ENCODE data around the gene ST7. TPM values are rescaled to one million over a fixed set of nuclear protein-coding genes. Genes with fewer than 3 reads are reported as not detected.

The ST7 gene
- total RNA-seq, 1 experiment from 2014 or later, result 38.2 TPM

GRCh38 chr7:117146059-117146458, 192.8 kb downstream of the ST7 start:
- Mint-ChIP-seq H3K4me3 (ENCODE audit: unreplicated experiment) (no peak overlapping the region), H3K4me1 (ENCODE audit: low read depth, unreplicated experiment) (peaks cover 18% of the 10 kb centered on the region), H3K27me3 (ENCODE audit: insufficient read depth, unreplicated experiment) (no peaks in the 10 kb centered on the region), H3K27ac (ENCODE audit: unreplicated experiment) (no peak overlapping the region), H3K9me3 (ENCODE audit: unreplicated experiment) (no peaks in the 10 kb centered on the region), H3K36me3 (ENCODE audit: insufficient read depth, unreplicated experiment) (peaks cover 17% of the 10 kb centered on the region)
- TF ChIP-seq CTCF (IDR thresholded peaks at IDR 0.05; ENCODE audit: insufficient read depth in 1 of 2, low read depth in 1 of 2, low read length in 1 of 2, severe bottlenecking in 1 of 2, unreplicated experiment in 1 of 2), result no peak
- ChIA-PET CTCF (no interaction called here), POLR2A (interaction anchor here (0.5 kb wide), 1 partner anchor 231 kb away, joined by 3 read pairs; no protein-coding TSS in a partner anchor)
- H3K4me1 ChIP-seq, result peaks cover 10% of the 10 kb centered on the region
- no peaks in the 10 kb centered on the region for H3K36me3 ChIP-seq (ENCODE audit: control insufficient read depth, insufficient read depth, low read length)
- intact Hi-C loops (cut with micrococcal nuclease; ENCODE audit: unreplicated experiment), result no loop called here
- no peak overlapping the region for H3K4me3 ChIP-seq (ENCODE audit: low read depth, low read length)
- no TSS peak for BruUV-seq (replicated peaks)
- H3K27me3 ChIP-seq (replicated peaks; ENCODE audit: control insufficient read depth, insufficient read depth, low read length), result no peaks in the 10 kb centered on the region
- DNase-seq, result no peak
- H3K9me3 ChIP-seq, result no peaks in the 10 kb centered on the region

- intact Hi-C loops (cut with micrococcal nuclease; ENCODE audit: unreplicated experiment), result no loop called here
- TF ChIP-seq CTCF (IDR thresholded peaks at IDR 0.05; ENCODE audit: insufficient read depth in 1 of 2, low read depth in 1 of 2, low read length in 1 of 2, severe bottlenecking in 1 of 2, unreplicated experiment in 1 of 2), result no peak
- CTCF ChIA-PET, result no interaction called here
Observed at GRCh38 chr7:117146511-117146910, 193.2 kb downstream of the ST7 start.

GRCh38 chr7:117148971-117149370, 195.7 kb downstream of the ST7 start:
- ChIA-PET POLR2A (no interaction called here), CTCF (interaction anchor here (0.8 kb wide), 1 partner anchor 22 kb away, joined by 3 read pairs; no protein-coding TSS in a partner anchor)
- Histone ChIP-seq H3K36me3 (ENCODE audit: control insufficient read depth, insufficient read depth, low read length) (no peaks in the 10 kb centered on the region), H3K4me1 (peaks cover 29% of the 10 kb centered on the region), H3K27me3 (replicated peaks; ENCODE audit: control insufficient read depth, insufficient read depth, low read length) (no peaks in the 10 kb centered on the region), H3K9me3 (no peaks in the 10 kb centered on the region), H3K4me3 (ENCODE audit: low read depth, low read length) (no peak overlapping the region)
- Mint-ChIP-seq H3K9me3 (ENCODE audit: unreplicated experiment) (no peaks in the 10 kb centered on the region), H3K36me3 (ENCODE audit: insufficient read depth, unreplicated experiment) (peaks cover 6% of the 10 kb centered on the region), H3K4me1 (ENCODE audit: low read depth, unreplicated experiment) (peaks cover 19% of the 10 kb centered on the region), H3K4me3 (ENCODE audit: unreplicated experiment) (peak overlapping the region; percentile 13), H3K27me3 (ENCODE audit: insufficient read depth, unreplicated experiment) (no peaks in the 10 kb centered on the region), H3K27ac (ENCODE audit: unreplicated experiment) (no peak overlapping the region)
- no TSS peak for BruUV-seq (replicated peaks)
- intact Hi-C loops (cut with micrococcal nuclease; ENCODE audit: unreplicated experiment), result no loop called here
- peak; percentile 53 to 65 for DNase-seq
- TF ChIP-seq CTCF (IDR thresholded peaks at IDR 0.05; ENCODE audit: insufficient read depth in 1 of 2, low read depth in 1 of 2, low read length in 1 of 2, severe bottlenecking in 1 of 2, unreplicated experiment in 1 of 2), result no peak

More at GRCh38 chr7:117146511-117146910, 193.2 kb downstream of the ST7 start:
- no peak for DNase-seq
- H3K27me3 ChIP-seq (replicated peaks; ENCODE audit: control insufficient read depth, insufficient read depth, low read length), result no peaks in the 10 kb centered on the region
- POLR2A ChIA-PET, result no interaction called here
- Mint-ChIP-seq H3K4me1 (ENCODE audit: low read depth, unreplicated experiment) (peaks cover 19% of the 10 kb centered on the region), H3K27ac (ENCODE audit: unreplicated experiment) (no peak overlapping the region), H3K9me3 (ENCODE audit: unreplicated experiment) (no peaks in the 10 kb centered on the region), H3K36me3 (ENCODE audit: insufficient read depth, unreplicated experiment) (peaks cover 17% of the 10 kb centered on the region), H3K27me3 (ENCODE audit: insufficient read depth, unreplicated experiment) (no peaks in the 10 kb centered on the region), H3K4me3 (ENCODE audit: unreplicated experiment) (no peak overlapping the region)
- no TSS peak for BruUV-seq (replicated peaks)
- no peak overlapping the region for H3K4me3 ChIP-seq (ENCODE audit: low read depth, low read length)
- H3K9me3 ChIP-seq, result no peaks in the 10 kb centered on the region
- H3K4me1 ChIP-seq, result peaks cover 13% of the 10 kb centered on the region
- H3K36me3 ChIP-seq (ENCODE audit: control insufficient read depth, insufficient read depth, low read length), result no peaks in the 10 kb centered on the region
